K562 (cell line): ENCODE data around the gene GDF2. TPM values are rescaled to one million over a fixed set of nuclear protein-coding genes. Genes with fewer than 3 reads are reported as not detected.

Source experiments
- CHCHD3 ChIP-seq: fragments of 250-450 bp; sonication (Bioruptor Pico); IDR thresholded peaks from 2 replicates; pipeline ENCODE4 v2.1.2; 2022; ENCODE audit warnings: mild to moderate bottlenecking
- E2F8 ChIP-seq: fragments of 450-650 bp; IDR thresholded peaks from 2 replicates; pipeline ENCODE4 v1.7.1; 2018; ENCODE audit warnings: mild to moderate bottlenecking, low read depth; ENCODE audit not compliant: partially characterized antibody
- GATAD2B ChIP-seq: fragments of 450-650 bp; IDR thresholded peaks from 2 replicates; pipeline ENCODE4 v1.6.1; 2017; ENCODE audit warnings: mild to moderate bottlenecking, borderline replicate concordance
- HNRNPLL ChIP-seq: fragments of 200-400 bp; formaldehyde crosslinking; IDR thresholded peaks from 2 replicates; pipeline ENCODE4 v1.6.1; 2017; ENCODE audit warnings: low read length, low read depth, mild to moderate bottlenecking; ENCODE audit not compliant: poor library complexity, severe bottlenecking
- MCM2 ChIP-seq: fragments of 450-650 bp; IDR thresholded peaks from 2 replicates; pipeline ENCODE4 v1.6.1; 2017; ENCODE audit warnings: low read depth, mild to moderate bottlenecking
- POLR3G ChIP-seq: IDR thresholded peaks from 2 replicates; pipeline ENCODE4 v1.6.1; 2011; ENCODE audit not compliant: insufficient read length, insufficient replicate concordance; ENCODE audit errors: extremely low read depth
- SIX5 ChIP-seq, 2 experiments: IDR thresholded peaks; 2 replicates each; pipeline ENCODE4 v1.6.1; 2011; ENCODE audit warnings: low read length in 2 of 2, borderline replicate concordance in 1 of 2, low read depth in 1 of 2, mild to moderate bottlenecking in 1 of 2, moderate library complexity in 1 of 2; ENCODE audit not compliant: insufficient read depth in 1 of 2
- TBP ChIP-seq: optimal IDR thresholded peaks from 2 replicates; pipeline ENCODE3; 2011; ENCODE audit warnings: low read depth, low read length, improper control_type of control experiment
- U2AF2 ChIP-seq: fragments of 200-400 bp; formaldehyde crosslinking; optimal IDR thresholded peaks from 2 replicates; pipeline ENCODE3; 2017; ENCODE audit warnings: low read depth, mild to moderate bottlenecking, low read length
- USF1 ChIP-seq: sonication (generic); formaldehyde crosslinking; IDR thresholded peaks from 2 replicates; pipeline ENCODE4 v1.9.0; 2022; ENCODE audit warnings: mild to moderate bottlenecking, missing genetic modification reagents
- ZBTB1 ChIP-seq: sonication (generic); formaldehyde crosslinking; IDR thresholded peaks from 2 replicates; pipeline ENCODE4 v1.8.1; 2023; ENCODE audit warnings: missing genetic modification reagents, low read depth, mild to moderate bottlenecking, borderline replicate concordance
- ZEB2 ChIP-seq: fragments of 450-650 bp; IDR thresholded peaks from 2 replicates; pipeline ENCODE4 v1.6.1; 2016
- ZNF143 ChIP-seq: sonication (generic); formaldehyde crosslinking; IDR thresholded peaks from 2 replicates; pipeline ENCODE4 v1.9.0; 2022; ENCODE audit warnings: mild to moderate bottlenecking, missing genetic modification reagents
- ZNF146 ChIP-seq: IDR thresholded peaks from one replicate; pipeline ENCODE4 v1.6.1; 2018; ENCODE audit warnings: missing compliant biosample characterization; ENCODE audit not compliant: unreplicated experiment
- ZNF24 ChIP-seq: fragments of 450-650 bp; IDR thresholded peaks from 2 replicates; pipeline ENCODE4 v1.6.1; 2016
- ZSCAN32 ChIP-seq: fragments of 450-650 bp; formaldehyde crosslinking; IDR thresholded peaks from 2 replicates; pipeline ENCODE4 v1.4.0; 2020; ENCODE audit warnings: mild to moderate bottlenecking, moderate library complexity
- polyA plus RNA-seq, 8 experiments: library from polyadenylated mRNA; depleted of rRNA in 4 of 8; stranded (reverse) in 5 of 8; unstranded in 3 of 8; fragments of >200 nt; fragmentation: Nextera tagmentation in 2 of 8; fragmentation: Illumina TruSeq in 1 of 8; extraction: Ambion mirVana in 2 of 8; extraction: Trizol in 1 of 8; gene quantifications; 2 replicates each; pipeline versions ENCODE4 v1.2.1 to v1.2.3, GENCODE V29; 2011 to 2014; ENCODE audit warnings: inconsistent platforms in 1 of 8, missing spikeins in 1 of 8
- total RNA-seq, 7 experiments: library from RNA; depleted of rRNA in 6 of 7; stranded (reverse); fragments of >200 nt in 6 of 7; fragmentation: Illumina TruSeq in 2 of 7; extraction: Trizol in 2 of 7; gene quantifications; 2 replicates each; pipeline versions ENCODE4 v1.2.1 to v1.2.3, GENCODE V29; 2011 to 2021; ENCODE audit warnings: low replicate concordance in 1 of 7
- TF ChIP-seq, protein P1 (sequence below): fragments of 250-450 bp; sonication (Bioruptor Pico); IDR thresholded peaks from 2 replicates; pipeline ENCODE4 v1.4.0; 2020; ENCODE audit warnings: mild to moderate bottlenecking
- TF ChIP-seq, protein P2 (sequence below): fragments of 450-650 bp; IDR thresholded peaks from 2 replicates; pipeline ENCODE4 v1.6.1; 2016; ENCODE audit warnings: antibody characterized with exemption
- TF ChIP-seq, protein P3 (sequence below), 2 experiments: fragments of 200-800 bp in 1 of 2; sonication (Bioruptor generic) in 1 of 2; sonication (generic) in 1 of 2; formaldehyde crosslinking in 1 of 2; IDR thresholded peaks in 1 of 2; conservative IDR thresholded peaks in 1 of 2; 2 replicates each; pipeline versions ENCODE4 v1.5.0 to v1.6.1; 2016 to 2020; ENCODE audit warnings: missing compliant biosample characterization in 1 of 2, missing genetic modification characterization in 1 of 2, missing genetic modification reagents in 1 of 2

The GDF2 gene
- total and polyA plus RNA-seq, 9 of the 15 experiments (the other 6 are each of a cell fraction or from before 2014, with no cell fraction given): 0.08 to 0.58 (median 0.27) TPM; not detected in 2

GRCh38 chr10:47322300-47323061 lies at the start of gene GDF2 (continued):
- TF ChIP-seq E2F8 (no peak), HNRNPLL (no peak), CHCHD3 (CRISPR knock-in tag) (no peak), USF1 (CRISPR knock-in tag) (no peak), GATAD2B (no peak), ZNF143 (CRISPR knock-in tag) (no peak), ZSCAN32 (no peak), ZNF146 (CRISPR knock-in tag) (no peak), ZNF24 (no peak), TBP (no peak), MCM2 (no peak), U2AF2 (no peak), SIX5 (IDR thresholded peaks at IDR 0.05; ENCODE audit: borderline replicate concordance in 1 of 2, insufficient read depth in 1 of 2, low read depth in 1 of 2, low read length in 2 of 2) (no peak), ZEB2 (no peak), POLR3G (no peak), ZBTB1 (CRISPR knock-in tag) (no peak)
- TF ChIP-seq, protein P1, sequence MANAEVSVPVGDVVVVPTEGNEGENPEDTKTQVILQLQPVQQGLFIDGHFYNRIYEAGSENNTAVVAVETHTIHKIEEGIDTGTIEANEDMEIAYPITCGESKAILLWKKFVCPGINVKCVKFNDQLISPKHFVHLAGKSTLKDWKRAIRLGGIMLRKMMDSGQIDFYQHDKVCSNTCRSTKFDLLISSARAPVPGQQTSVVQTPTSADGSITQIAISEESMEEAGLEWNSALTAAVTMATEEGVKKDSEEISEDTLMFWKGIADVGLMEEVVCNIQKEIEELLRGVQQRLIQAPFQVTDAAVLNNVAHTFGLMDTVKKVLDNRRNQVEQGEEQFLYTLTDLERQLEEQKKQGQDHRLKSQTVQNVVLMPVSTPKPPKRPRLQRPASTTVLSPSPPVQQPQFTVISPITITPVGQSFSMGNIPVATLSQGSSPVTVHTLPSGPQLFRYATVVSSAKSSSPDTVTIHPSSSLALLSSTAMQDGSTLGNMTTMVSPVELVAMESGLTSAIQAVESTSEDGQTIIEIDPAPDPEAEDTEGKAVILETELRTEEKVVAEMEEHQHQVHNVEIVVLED (CRISPR knock-in tag): no peak
- TF ChIP-seq, protein P2, sequence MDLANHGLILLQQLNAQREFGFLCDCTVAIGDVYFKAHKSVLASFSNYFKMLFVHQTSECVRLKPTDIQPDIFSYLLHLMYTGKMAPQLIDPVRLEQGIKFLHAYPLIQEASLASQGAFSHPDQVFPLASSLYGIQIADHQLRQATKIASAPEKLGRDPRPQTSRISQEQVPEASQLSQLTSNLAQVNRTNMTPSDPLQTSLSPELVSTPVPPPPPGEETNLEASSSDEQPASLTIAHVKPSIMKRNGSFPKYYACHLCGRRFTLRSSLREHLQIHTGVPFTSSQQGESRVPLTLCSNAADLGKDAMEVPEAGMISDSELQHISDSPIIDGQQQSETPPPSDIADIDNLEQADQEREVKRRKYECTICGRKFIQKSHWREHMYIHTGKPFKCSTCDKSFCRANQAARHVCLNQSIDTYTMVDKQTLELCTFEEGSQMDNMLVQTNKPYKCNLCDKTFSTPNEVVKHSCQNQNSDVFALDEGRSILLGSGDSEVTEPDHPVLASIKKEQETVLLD: no peak
- TF ChIP-seq, protein P3, sequence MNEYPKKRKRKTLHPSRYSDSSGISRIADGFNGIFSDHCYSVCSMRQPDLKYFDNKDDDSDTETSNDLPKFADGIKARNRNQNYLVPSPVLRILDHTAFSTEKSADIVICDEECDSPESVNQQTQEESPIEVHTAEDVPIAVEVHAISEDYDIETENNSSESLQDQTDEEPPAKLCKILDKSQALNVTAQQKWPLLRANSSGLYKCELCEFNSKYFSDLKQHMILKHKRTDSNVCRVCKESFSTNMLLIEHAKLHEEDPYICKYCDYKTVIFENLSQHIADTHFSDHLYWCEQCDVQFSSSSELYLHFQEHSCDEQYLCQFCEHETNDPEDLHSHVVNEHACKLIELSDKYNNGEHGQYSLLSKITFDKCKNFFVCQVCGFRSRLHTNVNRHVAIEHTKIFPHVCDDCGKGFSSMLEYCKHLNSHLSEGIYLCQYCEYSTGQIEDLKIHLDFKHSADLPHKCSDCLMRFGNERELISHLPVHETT (CRISPR knock-in tag; conservative IDR thresholded peaks at IDR 0.05 in 1 of 2, IDR thresholded peaks at IDR 0.05 in 1 of 2): no peak
